A673 (cell line): ENCODE measurements around the gene LETMD1. TPM values are rescaled to one million over a fixed set of nuclear protein-coding genes. Genes with fewer than 3 reads are reported as not detected.

Experiments
- BruUV-seq: library from RNA; stranded (reverse); fragments of 400-500 nt; replicated peaks from 2 replicates; lab custom pipeline; 2021; lab: Mats Ljungman, UMichigan
- CTCF ChIA-PET: fragments of 300-600 bp; sonication (Branson Sonifier 250); formaldehyde crosslinking; loops from one replicate; lab custom pipeline; 2022; ENCODE audit warnings: antibody characterized with exemption; lab: Charles Lee
- POLR2A ChIA-PET: fragments of 300-600 bp; sonication (Branson Sonifier 250); formaldehyde crosslinking; loops from one replicate; lab custom pipeline; 2022; ENCODE audit warnings: antibody characterized with exemption; ENCODE audit not compliant: low non-redundant PET; lab: Charles Lee
- DNase-seq: peaks from one replicate; pipeline ENCODE4 v3.0.0-alpha.2; 2015; ENCODE audit warnings: low spot score
- H3K27ac ChIP-seq: fragments of 200-600 bp; sonication (generic); 2 replicates; pipeline ENCODE4 v1.5.1; 2016; ENCODE audit warnings: mixed run types, low read depth, mild to moderate bottlenecking, mixed read lengths, antibody characterized with exemption, low read length; ENCODE audit not compliant: poor library complexity, severe bottlenecking
- H3K27me3 ChIP-seq: fragments of 200-600 bp; sonication (generic); replicated peaks from 2 replicates; pipeline ENCODE4 v1.6.1; 2017; ENCODE audit warnings: mixed run types, low read depth, mild to moderate bottlenecking, mixed read lengths, antibody characterized with exemption, low read length; ENCODE audit not compliant: insufficient read depth, poor library complexity
- H3K36me3 ChIP-seq: fragments of 200-600 bp; sonication (generic); 2 replicates; pipeline ENCODE4 v1.6.1; 2016; ENCODE audit warnings: mixed run types, mild to moderate bottlenecking, mixed read lengths, antibody characterized with exemption, low read length; ENCODE audit not compliant: insufficient read depth, poor library complexity, severe bottlenecking
- H3K4me1 ChIP-seq: fragments of 200-600 bp; sonication (generic); 2 replicates; pipeline ENCODE4 v1.6.1; 2017; ENCODE audit warnings: mixed run types, mild to moderate bottlenecking, mixed read lengths, antibody characterized with exemption, low read length; ENCODE audit not compliant: insufficient read depth, poor library complexity, severe bottlenecking
- H3K4me3 ChIP-seq: fragments of 200-600 bp; sonication (generic); 2 replicates; pipeline ENCODE4 v1.5.1; 2016; ENCODE audit warnings: low read depth, mixed run types, mild to moderate bottlenecking, mixed read lengths, low read length; ENCODE audit not compliant: poor library complexity, severe bottlenecking
- H3K9me3 ChIP-seq: fragments of 200-600 bp; sonication (generic); 2 replicates; pipeline ENCODE4 v1.6.1; 2016; ENCODE audit warnings: mixed run types, low read depth, mild to moderate bottlenecking, mixed read lengths, antibody characterized with exemption, low read length; ENCODE audit not compliant: poor library complexity, severe bottlenecking
- CTCF ChIP-seq: fragments of 300-800, 200-600 bp; sonication (generic); conservative IDR thresholded peaks from 2 replicates; pipeline ENCODE4 v1.5.1; 2017; ENCODE audit warnings: low read depth, mild to moderate bottlenecking, antibody characterized with exemption, low read length, moderate library complexity, mixed read lengths
- EZH2 ChIP-seq: fragments of 200-600 bp; sonication (generic); IDR thresholded peaks from 2 replicates; pipeline ENCODE4 v1.6.1; 2017; ENCODE audit warnings: borderline replicate concordance, low read depth, mild to moderate bottlenecking, mixed read lengths, antibody characterized with exemption, low read length; ENCODE audit not compliant: poor library complexity, severe bottlenecking
- intact Hi-C: fragments of 100-400 bp; cut with micrococcal nuclease; formaldehyde crosslinking; loops from one replicate; pipeline ENCODE4 v1.10.0; 2022; ENCODE audit not compliant: unreplicated experiment
- total RNA-seq: library from RNA; stranded (reverse); gene quantifications from 2 replicates; pipeline ENCODE4 v1.2.3, GENCODE V29; 2021

The LETMD1 gene
- total RNA-seq, 1 experiment from 2014 or later, result 60.3 TPM

- Histone ChIP-seq H3K9me3 (no peaks in the 10 kb centered on the region), H3K4me1 (peaks cover 10% of the 10 kb centered on the region), H3K27ac (peak overlapping the region; percentile 62), H3K36me3 (peaks cover 50% of the 10 kb centered on the region), H3K27me3 (no peaks in the 10 kb centered on the region), H3K4me3 (no peak overlapping the region)
- intact Hi-C loops, result no loop called here
- CTCF ChIA-PET, result no interaction called here
- TF ChIP-seq CTCF (no peak), EZH2 (no peak)
- BruUV-seq, result no TSS peak
- peak; percentile 34 for DNase-seq
- POLR2A ChIA-PET, result no interaction called here
These were observed 21.9 kb downstream of the LETMD1 start for GRCh38 chr12:51070004-51070403.

GRCh38 chr12:51071663-51072062, 23.5 kb downstream of the LETMD1 start:
- H3K9me3 ChIP-seq, result no peaks in the 10 kb centered on the region
- H3K4me1 ChIP-seq, result peaks cover 10% of the 10 kb centered on the region
- no peak for DNase-seq
- H3K27ac ChIP-seq, result no peak overlapping the region
- ChIA-PET CTCF (interaction anchor here (0.6 kb wide), 1 partner anchor 246 kb away, joined by 6 read pairs; no protein-coding TSS in a partner anchor), POLR2A (interaction anchor here (0.5 kb wide), 1 partner anchor 289 kb away, joined by 3 read pairs; no protein-coding TSS in a partner anchor)
- no TSS peak for BruUV-seq
- H3K4me3 ChIP-seq, result no peak overlapping the region
- H3K36me3 ChIP-seq, result peaks cover 38% of the 10 kb centered on the region
- TF ChIP-seq CTCF (no peak), EZH2 (no peak)
- no peaks in the 10 kb centered on the region for H3K27me3 ChIP-seq
- intact Hi-C loops, result no loop called here

- Histone ChIP-seq H3K4me3 (no peak overlapping the region), H3K4me1 (peaks cover 3% of the 10 kb centered on the region), H3K9me3 (no peaks in the 10 kb centered on the region), H3K27ac (no peak overlapping the region), H3K27me3 (no peaks in the 10 kb centered on the region), H3K36me3 (peaks cover 25% of the 10 kb centered on the region)
- ChIA-PET POLR2A (no interaction called here), CTCF (no interaction called here)
- BruUV-seq, result no TSS peak
- no peak for TF ChIP-seq CTCF
- no peak for TF ChIP-seq EZH2
- intact Hi-C loops, result no loop called here
- DNase-seq, result no peak
These were observed 27.3 kb downstream of the LETMD1 start for GRCh38 chr12:51075390-51075789.
